ENCODE data around the gene VTCN1. TPM values are rescaled to one million over a fixed set of nuclear protein-coding genes. Genes with fewer than 3 reads are reported as not detected.

The VTCN1 gene
- total and polyA plus RNA-seq, 2 of the 13 experiments (the other 11 are each of a cell fraction or from before 2014, with no cell fraction given), result not detected

DNA sequence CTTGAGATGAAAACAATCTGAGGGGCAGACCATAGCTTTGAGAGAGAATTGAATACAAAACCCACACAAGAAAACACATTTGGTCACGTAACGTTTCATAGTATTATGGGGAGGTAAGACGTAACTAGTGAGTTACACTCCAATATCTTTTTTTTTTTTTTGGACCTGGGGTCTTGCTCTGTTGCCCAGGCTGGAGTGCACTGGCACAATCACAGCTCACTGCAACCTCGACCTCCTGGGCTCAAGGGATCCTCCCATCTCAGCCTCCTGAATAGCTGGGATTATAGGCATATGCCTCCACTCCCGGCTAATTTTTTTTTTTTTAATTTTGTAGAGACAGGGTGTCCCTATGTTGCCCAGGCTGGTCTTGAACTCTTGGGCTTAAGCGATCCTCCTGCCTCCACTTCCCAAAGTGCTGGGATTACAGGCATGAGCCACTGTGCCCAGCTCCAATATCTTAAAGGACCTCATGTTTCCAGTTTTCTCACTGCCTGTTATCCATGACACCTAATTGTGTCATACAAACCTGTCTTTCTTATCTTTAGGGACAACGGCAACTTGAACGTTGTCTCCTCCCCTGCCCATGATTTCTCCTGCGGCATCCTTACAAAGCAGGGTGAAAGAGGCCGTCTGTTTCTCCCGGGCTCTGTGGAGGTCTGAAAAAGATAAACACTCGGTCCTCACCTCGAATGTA is 94.5 kb downstream of the VTCN1 start:
- no TSS peak for BruUV-seq (replicated peaks)
- no peaks in the 10 kb centered on the region for H3K79me2 ChIP-seq (ENCODE audit: insufficient read depth, low read length)
- H3K27ac ChIP-seq (ENCODE audit: extremely low read length, insufficient read depth, low read length), result no peak overlapping the region
- H3K4me2 ChIP-seq (ENCODE audit: low read depth, low read length), result no peak overlapping the region
- POLR2A ChIA-PET, result no interaction called here
- no peak overlapping the region for H2AFZ ChIP-seq (ENCODE audit: low read length)
- no peaks in the 10 kb centered on the region for H3K9me3 ChIP-seq (ENCODE audit: low read length)
- H3K27me3 ChIP-seq (ENCODE audit: control insufficient read depth in 1 of 2, insufficient read depth in 2 of 2, low read length in 2 of 2), result no peaks in the 10 kb centered on the region
- DNase-seq (ENCODE audit: low spot score), result no peak
- no peak for ATAC-seq
- H3K4me1 ChIP-seq (ENCODE audit: insufficient read depth, low read length), result peaks cover 14% of the 10 kb centered on the region
- H3K36me3 ChIP-seq (replicated peaks in 1 of 2; ENCODE audit: control insufficient read depth in 1 of 2, insufficient read depth in 2 of 2, low read length in 2 of 2), result peaks cover 0 to 1% of the 10 kb centered on the region in 2 experiments; a peak in 2 of 5 replicates
- H3K9ac ChIP-seq (ENCODE audit: insufficient read depth, low read depth, low read length), result no peak overlapping the region
- no peak overlapping the region for H3K4me3 ChIP-seq (replicated peaks in 1 of 3; ENCODE audit: insufficient read depth in 1 of 3, low read depth in 2 of 3, low read length in 3 of 3)
- WGBS (ENCODE audit: low lambda C conversion rate), result 93% methylated on average over 13 of the region's 13 CpGs
- in situ Hi-C loops (cut with HindIII; ENCODE audit: extremely low pct_ligation_motif_present, low pct_unique_long_range_greater_than_20kb) (no loop called here), intact Hi-C loops (cut with micrococcal nuclease; ENCODE audit: unreplicated experiment) (no loop called here)
- CTCF ChIA-PET (ENCODE audit: low intra/inter-chr PET ratio, low total read pairs), result no interaction called here
- FAIRE-seq, result no peak
- TF ChIP-seq, protein P1, sequence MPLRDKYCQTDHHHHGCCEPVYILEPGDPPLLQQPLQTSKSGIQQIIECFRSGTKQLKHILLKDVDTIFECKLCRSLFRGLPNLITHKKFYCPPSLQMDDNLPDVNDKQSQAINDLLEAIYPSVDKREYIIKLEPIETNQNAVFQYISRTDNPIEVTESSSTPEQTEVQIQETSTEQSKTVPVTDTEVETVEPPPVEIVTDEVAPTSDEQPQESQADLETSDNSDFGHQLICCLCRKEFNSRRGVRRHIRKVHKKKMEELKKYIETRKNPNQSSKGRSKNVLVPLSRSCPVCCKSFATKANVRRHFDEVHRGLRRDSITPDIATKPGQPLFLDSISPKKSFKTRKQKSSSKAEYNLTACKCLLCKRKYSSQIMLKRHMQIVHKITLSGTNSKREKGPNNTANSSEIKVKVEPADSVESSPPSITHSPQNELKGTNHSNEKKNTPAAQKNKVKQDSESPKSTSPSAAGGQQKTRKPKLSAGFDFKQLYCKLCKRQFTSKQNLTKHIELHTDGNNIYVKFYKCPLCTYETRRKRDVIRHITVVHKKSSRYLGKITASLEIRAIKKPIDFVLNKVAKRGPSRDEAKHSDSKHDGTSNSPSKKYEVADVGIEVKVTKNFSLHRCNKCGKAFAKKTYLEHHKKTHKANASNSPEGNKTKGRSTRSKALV (CRISPR knock-in tag; IDR thresholded peaks at IDR 0.05), result no peak
- no peak for TF ChIP-seq BORCS8-MEF2B (CRISPR knock-in tag; IDR thresholded peaks at IDR 0.05)
- TF ChIP-seq, protein P2, sequence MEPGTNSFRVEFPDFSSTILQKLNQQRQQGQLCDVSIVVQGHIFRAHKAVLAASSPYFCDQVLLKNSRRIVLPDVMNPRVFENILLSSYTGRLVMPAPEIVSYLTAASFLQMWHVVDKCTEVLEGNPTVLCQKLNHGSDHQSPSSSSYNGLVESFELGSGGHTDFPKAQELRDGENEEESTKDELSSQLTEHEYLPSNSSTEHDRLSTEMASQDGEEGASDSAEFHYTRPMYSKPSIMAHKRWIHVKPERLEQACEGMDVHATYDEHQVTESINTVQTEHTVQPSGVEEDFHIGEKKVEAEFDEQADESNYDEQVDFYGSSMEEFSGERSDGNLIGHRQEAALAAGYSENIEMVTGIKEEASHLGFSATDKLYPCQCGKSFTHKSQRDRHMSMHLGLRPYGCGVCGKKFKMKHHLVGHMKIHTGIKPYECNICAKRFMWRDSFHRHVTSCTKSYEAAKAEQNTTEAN (CRISPR knock-in tag; conservative IDR thresholded peaks at IDR 0.05), result no peak
- TF ChIP-seq, protein P3, sequence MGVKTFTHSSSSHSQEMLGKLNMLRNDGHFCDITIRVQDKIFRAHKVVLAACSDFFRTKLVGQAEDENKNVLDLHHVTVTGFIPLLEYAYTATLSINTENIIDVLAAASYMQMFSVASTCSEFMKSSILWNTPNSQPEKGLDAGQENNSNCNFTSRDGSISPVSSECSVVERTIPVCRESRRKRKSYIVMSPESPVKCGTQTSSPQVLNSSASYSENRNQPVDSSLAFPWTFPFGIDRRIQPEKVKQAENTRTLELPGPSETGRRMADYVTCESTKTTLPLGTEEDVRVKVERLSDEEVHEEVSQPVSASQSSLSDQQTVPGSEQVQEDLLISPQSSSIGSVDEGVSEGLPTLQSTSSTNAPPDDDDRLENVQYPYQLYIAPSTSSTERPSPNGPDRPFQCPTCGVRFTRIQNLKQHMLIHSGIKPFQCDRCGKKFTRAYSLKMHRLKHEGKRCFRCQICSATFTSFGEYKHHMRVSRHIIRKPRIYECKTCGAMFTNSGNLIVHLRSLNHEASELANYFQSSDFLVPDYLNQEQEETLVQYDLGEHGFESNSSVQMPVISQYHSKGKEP (CRISPR knock-in tag; IDR thresholded peaks at IDR 0.05), result no peak
- no peak for TF ChIP-seq SRY (CRISPR knock-in tag; IDR thresholded peaks at IDR 0.05)
- no peak for TF ChIP-seq ZFX (CRISPR knock-in tag; IDR thresholded peaks at IDR 0.05; ENCODE audit: low read depth)
- no peak for TF ChIP-seq MED13 (CRISPR knock-in tag; IDR thresholded peaks at IDR 0.05)
- TF ChIP-seq SMAD9 (CRISPR knock-in tag; IDR thresholded peaks at IDR 0.05), result no peak
- no peaks in the 10 kb centered on the region for H4K20me1 ChIP-seq (ENCODE audit: insufficient read depth, low read length)

All from HepG2 (cell line).